ENCODE results near the gene SNED1. TPM values are rescaled to one million over a fixed set of nuclear protein-coding genes. Genes with fewer than 3 reads are reported as not detected.
A peak's percentile ranks its signal among the peaks of the same experiment; 100 is the strongest.

SNED1 gene
- total RNA-seq, 4 donors from 2014 or later: 16.4 to 56.2 (median 43.5) TPM

DNA sequence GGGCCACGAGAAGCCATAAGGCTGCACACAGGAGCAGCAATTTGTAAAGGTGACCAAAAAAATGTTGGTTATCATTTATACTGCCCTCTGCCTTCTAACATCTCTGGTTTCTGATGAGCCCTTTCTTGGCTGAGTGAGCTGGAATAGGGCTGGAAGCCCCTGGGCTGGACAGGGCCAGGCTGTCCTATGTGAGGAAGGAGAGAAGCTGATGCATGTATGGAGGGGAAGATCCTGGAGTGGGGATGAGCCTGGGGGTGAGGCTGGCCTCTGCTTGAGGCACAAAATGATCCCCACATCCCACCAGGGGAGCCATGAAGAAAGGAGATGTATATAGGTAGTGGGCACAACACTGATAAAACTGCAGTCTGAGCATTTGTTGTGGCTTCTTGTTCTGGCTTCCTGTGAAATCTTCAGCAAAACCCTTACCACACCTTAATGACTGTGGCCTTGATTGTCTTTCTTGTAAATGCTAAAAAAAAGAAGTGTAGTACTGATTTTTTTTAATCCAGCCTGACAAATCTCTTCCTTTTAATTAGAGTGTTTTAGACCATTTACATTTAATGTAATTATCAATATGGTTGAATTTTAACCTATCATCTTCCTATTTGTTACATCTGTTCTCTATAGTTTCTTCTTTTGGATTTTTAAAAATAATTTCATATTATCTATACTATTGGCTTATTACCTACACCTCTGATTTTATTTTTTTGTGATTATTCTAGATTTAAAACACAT is 5.6 kb downstream of the SNED1 start:
- intact Hi-C loops (cut with DNase I; ENCODE audit: low total_unique reads): no loop called here
- in situ Hi-C loops (cut with MboI; ENCODE audit: low sequenced_read_pairs in 4 of 4): no loop called here
- peaks cover 45 to 59% of the 10 kb centered on the region in 2 donors for H3K4me1 ChIP-seq
- no peak overlapping the region for H3K27ac ChIP-seq
- no peak for ATAC-seq
- DNase-seq: no peak
- H3K4me3 ChIP-seq: no peak overlapping the region
- peaks cover 0 to 22% of the 10 kb centered on the region in 2 donors for H3K36me3 ChIP-seq
- H3K9me3 ChIP-seq: peaks cover 0 to 11% (median 5%) of the 10 kb centered on the region in 3 donors
- no peak for TF ChIP-seq CTCF (IDR thresholded peaks at IDR 0.05 in 4 of 5, conservative IDR thresholded peaks at IDR 0.05 in 1 of 5)
- TF ChIP-seq POLR2A (IDR thresholded peaks at IDR 0.05): no peak
- H3K27me3 ChIP-seq: no peaks in the 10 kb centered on the region

GRCh38 chr2:241005569-241005968 is 7.2 kb downstream of the SNED1 start:
- Histone ChIP-seq H3K36me3 (peaks cover 0 to 22% of the 10 kb centered on the region in 2 donors), H3K4me1 (peaks cover 58 to 59% of the 10 kb centered on the region in 2 donors), H3K27me3 (no peaks in the 10 kb centered on the region), H3K9me3 (peaks cover 0 to 11% (median 5%) of the 10 kb centered on the region in 3 donors), H3K4me3 (no peak overlapping the region), H3K27ac (no peak overlapping the region)
- no peak for TF ChIP-seq CTCF (IDR thresholded peaks at IDR 0.05 in 4 of 5, conservative IDR thresholded peaks at IDR 0.05 in 1 of 5)
- no peak for TF ChIP-seq POLR2A (IDR thresholded peaks at IDR 0.05)
- ATAC-seq (no peak), DNase-seq (no peak)
- intact Hi-C loops (cut with DNase I; ENCODE audit: low total_unique reads): no loop called here
- in situ Hi-C loops (cut with MboI; ENCODE audit: low sequenced_read_pairs in 4 of 4): no loop called here

- Histone ChIP-seq H3K4me3 (no peak overlapping the region), H3K27me3 (no peaks in the 10 kb centered on the region), H3K36me3 (peaks cover 0 to 22% of the 10 kb centered on the region in 2 donors), H3K4me1 (peaks cover 55 to 58% of the 10 kb centered on the region in 2 donors), H3K9me3 (peaks cover 0 to 11% (median 5%) of the 10 kb centered on the region in 3 donors), H3K27ac (peak overlapping the region in 1 of 4 donors; percentile 58)
- intact Hi-C loops (cut with DNase I; ENCODE audit: low total_unique reads) (no loop called here), in situ Hi-C loops (cut with MboI; ENCODE audit: low sequenced_read_pairs in 4 of 4) (no loop called here)
- no peak for DNase-seq
- no peak for TF ChIP-seq CTCF (IDR thresholded peaks at IDR 0.05 in 4 of 5, conservative IDR thresholded peaks at IDR 0.05 in 1 of 5)
- TF ChIP-seq POLR2A (IDR thresholded peaks at IDR 0.05): no peak
- no peak for ATAC-seq
These were observed 8.0 kb downstream of the SNED1 start for GRCh38 chr2:241006412-241006811.

- H3K4me1 ChIP-seq: peaks cover 53 to 58% of the 10 kb centered on the region in 2 donors
- H3K4me3 ChIP-seq: no peak overlapping the region
- DNase-seq (no peak), ATAC-seq (no peak)
- in situ Hi-C loops (cut with MboI; ENCODE audit: low sequenced_read_pairs in 4 of 4): no loop called here
- H3K9me3 ChIP-seq: peaks cover 0 to 11% (median 5%) of the 10 kb centered on the region in 3 donors
- no peaks in the 10 kb centered on the region for H3K27me3 ChIP-seq
- H3K36me3 ChIP-seq: peaks cover 0 to 22% of the 10 kb centered on the region in 2 donors
- intact Hi-C loops (cut with DNase I; ENCODE audit: low total_unique reads): no loop called here
- TF ChIP-seq POLR2A (IDR thresholded peaks at IDR 0.05): no peak
- TF ChIP-seq CTCF (IDR thresholded peaks at IDR 0.05 in 4 of 5, conservative IDR thresholded peaks at IDR 0.05 in 1 of 5): no peak
- peak overlapping the region in 2 of 4 donors; percentile 9 to 58 for H3K27ac ChIP-seq
These were observed 8.7 kb downstream of the SNED1 start for GRCh38 chr2:241007111-241007510.

All from gastrocnemius medialis (tissue), 4 donors.